RPMI7951 (cell line): ENCODE data around the gene CLCC1. TPM values are rescaled to one million over a fixed set of nuclear protein-coding genes. Genes with fewer than 3 reads are reported as not detected.

Experiments used
- total RNA-seq: library from RNA; depleted of rRNA; stranded (reverse); fragments of >200 nt; shearing (Covaris generic); gene quantifications from 2 replicates; pipeline ENCODE4 v1.2.3, GENCODE V29; 2014; rRNA removed

Gene CLCC1
- total RNA-seq, 1 experiment from 2014 or later = 23.6 TPM

Other genes starting within 250 kb of the CLCC1 start
- gene STXBP3, start 216.8 kb downstream of the CLCC1 start, total RNA-seq = 69.2 and 76.8 TPM in 2 replicates
- gene AKNAD1, start 106.4 kb downstream of the CLCC1 start, total RNA-seq = 4.0 and 4.7 TPM in 2 replicates
- gene GPSM2, start 86.5 kb downstream of the CLCC1 start, total RNA-seq = 126 and 151 TPM in 2 replicates
- gene WDR47, start 78.6 kb upstream of the CLCC1 start, total RNA-seq = 18.7 and 24.3 TPM in 2 replicates
- gene TAF13, start 112.5 kb upstream of the CLCC1 start, total RNA-seq = 55.9 and 80.2 TPM in 2 replicates
- gene TMEM167B, start 127.3 kb upstream of the CLCC1 start, total RNA-seq = 25.8 and 26.3 TPM in 2 replicates
- gene ELAPOR1, start 150.6 kb upstream of the CLCC1 start, total RNA-seq = 0.29 and 0.36 TPM in 2 replicates